HG03442 (cell line): Measurements from ENCODE around the gene CSPG4.
"Not testable (repeated sequence)": the region's sequence is repeated elsewhere in the genome, so short reads cannot be mapped to it uniquely, and the experiment has no call there.

Source experiments
- ATAC-seq: cut with Tn5 transposase; IDR thresholded peaks from one replicate; pipeline ENCODE4 v1.9.1; 2021; ENCODE audit warnings: mild to moderate bottlenecking, moderate library complexity; ENCODE audit not compliant: unreplicated experiment

CSPG4 gene

DNA sequence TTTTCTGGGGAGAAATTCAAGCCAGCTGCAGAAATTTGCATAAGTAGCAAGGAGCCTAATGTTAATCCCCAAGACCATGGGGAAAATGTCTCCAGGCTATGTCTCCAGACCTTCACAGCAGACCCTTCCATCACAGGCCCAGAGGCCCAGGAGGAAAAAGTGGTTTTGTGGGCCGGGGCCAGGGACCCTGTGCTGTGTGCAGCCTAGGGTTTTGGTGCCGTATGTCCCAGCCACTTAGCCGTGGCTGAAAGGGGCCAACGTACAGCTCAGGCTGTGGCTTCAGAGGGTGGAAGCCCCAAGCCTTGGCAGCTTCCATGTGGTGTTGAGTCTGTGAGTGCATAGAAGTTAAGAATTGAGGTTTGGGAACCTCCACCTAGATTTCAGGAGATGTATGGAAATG lies 29.7 kb upstream of the CSPG4 start:
- not testable (repeated sequence) for ATAC-seq

GRCh38 chr15:75739791-75740190 lies 27.1 kb upstream of the CSPG4 start:
- ATAC-seq, result no peak

GRCh38 chr15:75738647-75739325 lies 26.1 kb upstream of the CSPG4 start:
- peak; percentile 82 for ATAC-seq

DNA sequence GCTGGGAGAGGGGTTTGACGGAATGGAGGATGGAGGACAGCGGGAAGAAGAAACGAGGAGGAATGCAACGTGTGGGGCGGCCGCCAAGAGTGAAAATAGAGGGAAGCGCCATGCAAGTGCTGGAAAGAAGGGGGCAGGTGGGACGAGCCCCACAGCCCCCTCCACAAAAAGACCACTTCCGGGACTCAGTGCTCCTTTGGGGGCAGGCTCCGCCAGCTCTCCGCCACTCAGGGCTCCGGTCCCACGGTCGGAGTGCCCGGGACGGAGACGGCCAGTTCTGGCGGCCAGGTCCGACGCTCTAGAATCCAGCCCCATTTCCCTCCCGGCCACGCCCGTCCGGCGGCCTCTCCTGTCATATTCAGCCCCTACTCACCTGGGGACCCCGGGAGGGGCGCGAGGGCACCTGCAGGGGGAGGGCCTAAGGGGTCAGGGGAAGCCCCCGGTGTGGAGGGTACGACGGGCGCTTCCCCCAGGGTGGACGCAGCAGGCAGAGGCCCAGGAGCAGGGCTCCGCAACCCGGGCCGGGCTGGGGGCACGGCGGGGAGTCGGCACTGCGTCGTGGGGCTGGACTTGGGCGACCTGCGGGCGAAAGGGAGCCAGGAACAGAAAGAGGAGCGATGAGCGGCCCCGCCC lies 25.5 kb upstream of the CSPG4 start:
- ATAC-seq, result peak; percentile 21

DNA sequence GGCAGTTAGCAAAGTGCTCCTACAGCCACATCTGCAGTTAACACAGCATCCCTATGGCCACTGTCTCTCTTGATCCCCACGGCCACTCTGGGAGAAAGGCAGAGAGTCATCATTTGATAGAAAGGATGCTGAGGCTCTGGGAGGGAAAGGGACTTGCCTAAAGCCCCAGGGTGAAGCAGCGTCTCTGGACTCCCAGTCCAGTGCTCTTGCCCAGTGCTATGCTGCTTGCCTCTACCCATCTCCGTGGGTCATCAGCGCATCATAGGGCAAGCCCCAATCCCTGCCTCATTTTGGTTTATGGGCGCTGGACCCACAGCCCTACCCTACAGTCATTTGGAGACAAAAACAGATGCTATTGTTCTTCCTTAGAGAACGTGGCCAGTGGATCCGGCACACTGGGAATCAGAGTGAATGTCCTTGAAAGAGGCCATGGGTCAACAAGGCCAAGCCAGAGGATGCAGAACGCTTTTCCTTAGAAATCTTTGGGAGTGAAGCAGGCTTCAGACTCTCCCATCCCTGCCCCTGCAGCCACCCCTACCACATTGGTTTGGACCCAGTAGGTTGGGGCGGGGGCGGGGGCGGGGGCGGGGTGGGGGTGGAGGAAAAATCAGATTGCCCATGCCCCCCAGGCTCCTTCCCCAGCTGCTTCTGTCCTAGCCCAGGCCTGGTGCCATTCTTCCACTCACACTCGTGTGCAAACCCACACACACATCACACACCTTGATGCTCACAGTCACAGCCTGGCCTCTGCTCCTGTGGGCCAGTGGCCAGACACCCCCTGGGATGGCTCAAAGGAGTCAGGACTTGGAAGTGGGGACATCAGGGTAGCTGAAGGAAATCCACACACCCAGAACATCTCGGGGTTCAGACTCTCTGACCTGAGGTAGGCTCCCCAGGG lies 24.7 kb upstream of the CSPG4 start:
- not testable (repeated sequence) for ATAC-seq

DNA sequence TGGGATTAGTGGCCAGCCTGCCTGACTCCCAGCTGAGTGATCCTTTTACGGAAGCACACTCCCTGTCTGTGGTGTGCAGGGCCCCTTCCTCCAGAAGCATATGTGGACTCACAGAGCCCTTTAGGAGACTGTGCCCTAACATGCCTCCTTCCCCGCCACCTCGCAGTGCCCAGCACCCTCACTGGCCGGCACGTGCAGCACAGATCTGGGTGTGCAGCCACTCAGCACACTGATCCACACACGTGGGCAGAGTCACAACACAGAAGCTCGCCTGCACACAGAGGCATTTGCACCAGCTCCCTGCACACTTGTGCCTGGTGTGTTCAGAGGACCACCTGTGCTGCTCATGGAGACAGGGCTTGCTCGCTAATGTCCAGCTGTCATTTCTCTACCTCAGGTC lies 23.6 kb upstream of the CSPG4 start:
- ATAC-seq, result no peak

GRCh38 chr15:75734861-75735760 lies 22.5 kb upstream of the CSPG4 start:
- ATAC-seq, result not testable (repeated sequence)

DNA sequence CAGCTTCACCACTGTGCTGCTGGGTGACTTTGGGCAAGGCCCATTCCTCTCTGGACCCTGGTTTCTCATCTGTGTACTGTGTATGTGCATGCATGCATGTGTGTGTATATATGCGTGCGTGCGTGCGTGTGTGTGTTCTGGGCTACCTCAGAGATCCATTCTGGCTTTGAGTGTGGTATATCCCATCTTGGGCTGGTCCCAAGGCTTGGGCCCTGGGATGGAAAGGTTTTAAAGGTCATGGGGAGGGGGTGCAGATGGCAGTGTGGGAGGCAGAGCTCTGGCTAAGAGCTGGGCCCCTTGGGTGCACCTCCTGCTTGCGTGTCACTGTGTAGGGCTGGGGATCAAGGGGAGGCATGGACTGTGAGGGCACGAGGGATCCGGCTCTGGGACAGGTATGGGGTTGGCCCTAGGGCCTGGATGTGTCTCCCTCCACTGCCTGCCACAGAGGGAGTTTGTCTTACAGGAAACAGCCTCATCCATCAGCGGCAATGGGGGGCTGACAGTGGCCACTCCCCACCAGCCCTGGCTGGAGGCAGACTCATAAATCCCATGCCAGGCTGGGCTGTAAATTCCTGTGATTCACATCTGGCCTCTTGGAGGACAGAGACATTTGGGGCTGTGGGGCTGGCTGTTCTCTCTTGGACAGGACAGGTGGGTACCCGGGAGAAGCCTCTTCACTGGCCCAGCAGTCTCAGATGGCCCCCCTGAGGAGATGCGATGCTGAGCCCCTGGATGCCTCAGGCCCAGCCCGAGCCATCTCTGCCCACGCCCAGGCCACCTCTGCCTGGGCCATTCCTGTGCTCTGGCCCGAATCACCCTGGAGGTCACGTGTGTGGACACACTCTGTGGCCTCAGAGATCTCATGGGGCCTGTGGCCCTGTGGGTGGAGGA lies 21.4 kb upstream of the CSPG4 start:
- ATAC-seq, result no peak

DNA sequence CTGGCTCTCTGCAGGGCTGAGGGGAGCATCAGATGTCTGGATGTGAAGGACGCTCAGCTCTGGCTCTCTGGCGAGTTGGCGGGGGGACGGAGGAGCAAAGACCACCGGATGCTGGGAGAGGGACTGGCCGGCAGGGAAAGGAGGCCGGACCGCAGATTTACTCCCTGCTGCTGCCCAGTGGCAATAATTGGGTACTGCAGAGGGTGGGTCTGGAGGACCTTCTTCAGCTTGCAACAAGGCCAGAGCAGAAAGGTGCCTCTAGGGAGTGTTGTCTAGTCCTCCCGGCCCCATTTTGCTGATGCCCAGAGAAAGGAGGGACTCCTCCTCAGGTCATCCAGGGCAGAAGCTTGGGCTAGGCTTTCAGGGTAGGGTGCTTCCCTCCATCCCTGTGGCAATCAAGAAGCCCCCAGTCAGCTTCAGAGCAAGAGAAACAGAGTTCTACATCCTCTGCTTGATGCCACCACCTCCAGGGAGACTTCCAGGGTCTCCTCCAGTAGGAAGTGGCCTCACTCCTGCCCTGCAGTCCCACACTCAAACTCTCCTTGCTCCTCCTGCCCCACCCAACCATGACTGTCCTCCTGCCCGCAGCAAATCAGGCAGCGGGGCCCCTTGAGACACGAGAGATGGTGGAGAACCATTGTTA lies 20.3 kb upstream of the CSPG4 start:
- peak; percentile 53 for ATAC-seq

DNA sequence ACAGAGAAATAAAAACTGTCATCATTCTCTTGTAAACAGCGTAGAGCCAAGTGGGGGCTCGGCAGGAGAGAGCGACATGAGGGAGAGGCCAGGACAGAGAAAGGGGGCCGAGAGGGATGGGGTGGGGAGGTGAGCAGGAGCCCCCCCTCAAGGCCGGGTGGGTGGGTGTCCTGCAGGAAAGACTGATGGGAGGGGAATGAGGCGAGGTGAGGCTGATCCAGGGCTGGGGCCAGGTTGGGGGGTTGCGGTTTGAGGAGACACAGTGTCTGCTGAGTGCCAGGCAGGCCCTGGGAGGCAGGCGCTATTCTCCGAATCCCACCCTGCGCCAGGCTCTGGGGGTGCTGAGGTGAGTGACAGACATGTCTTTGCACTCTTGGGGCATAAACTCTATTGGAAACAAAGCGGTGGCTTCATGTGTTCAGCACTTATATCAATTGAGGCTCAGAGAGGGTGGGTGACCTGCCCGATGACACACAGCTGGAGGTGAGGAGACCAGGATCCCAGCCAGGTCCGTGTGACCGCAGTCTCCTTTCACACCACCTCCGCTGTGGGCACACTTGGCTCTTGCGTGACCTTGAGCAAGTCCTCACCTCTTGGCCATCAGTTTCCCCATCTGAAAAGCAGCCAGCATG lies 19.6 kb upstream of the CSPG4 start:
- no peak for ATAC-seq

DNA sequence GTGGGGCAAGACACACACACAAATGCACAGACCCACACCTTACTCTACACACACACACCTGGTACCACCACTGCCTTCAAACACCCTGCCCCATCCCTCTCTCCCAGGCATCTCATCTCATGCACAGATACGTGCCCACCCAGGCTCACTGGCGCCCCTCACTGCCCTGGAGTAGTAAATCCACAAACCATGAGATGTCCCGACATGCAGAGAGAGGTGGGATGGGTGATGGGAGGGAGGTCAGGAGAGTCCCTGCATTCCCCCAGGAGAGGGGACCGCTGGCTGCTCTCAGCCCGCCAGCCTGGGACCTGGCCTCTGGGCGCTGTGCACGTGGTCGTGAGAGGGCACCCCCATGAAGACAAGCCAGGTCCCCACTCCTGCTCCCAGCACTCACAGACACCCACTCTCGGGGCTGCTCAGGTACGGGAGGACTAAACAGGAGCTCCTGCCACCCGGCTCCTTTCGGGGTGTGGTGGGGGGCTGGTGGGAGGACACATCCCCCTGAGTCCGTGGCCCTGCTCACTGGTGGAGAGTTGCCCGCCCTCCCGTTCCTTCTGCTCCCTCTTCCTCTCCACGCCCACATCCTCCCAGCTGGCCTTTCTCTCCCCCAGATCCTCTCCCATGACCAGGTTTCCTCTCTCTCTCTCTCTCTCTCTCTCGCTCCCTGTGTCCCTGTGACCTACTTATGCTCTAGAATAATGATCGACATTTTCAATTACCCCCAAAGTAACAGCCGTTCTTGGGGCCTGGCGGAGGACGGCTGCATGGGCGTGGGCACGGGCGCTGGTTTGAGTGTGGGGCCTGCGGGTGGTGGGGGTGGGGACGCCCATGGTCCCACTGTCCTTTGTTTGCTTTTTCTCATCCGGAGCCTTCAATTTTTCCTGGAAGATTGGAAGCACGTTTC lies 18.9 kb upstream of the CSPG4 start:
- no peak for ATAC-seq

DNA sequence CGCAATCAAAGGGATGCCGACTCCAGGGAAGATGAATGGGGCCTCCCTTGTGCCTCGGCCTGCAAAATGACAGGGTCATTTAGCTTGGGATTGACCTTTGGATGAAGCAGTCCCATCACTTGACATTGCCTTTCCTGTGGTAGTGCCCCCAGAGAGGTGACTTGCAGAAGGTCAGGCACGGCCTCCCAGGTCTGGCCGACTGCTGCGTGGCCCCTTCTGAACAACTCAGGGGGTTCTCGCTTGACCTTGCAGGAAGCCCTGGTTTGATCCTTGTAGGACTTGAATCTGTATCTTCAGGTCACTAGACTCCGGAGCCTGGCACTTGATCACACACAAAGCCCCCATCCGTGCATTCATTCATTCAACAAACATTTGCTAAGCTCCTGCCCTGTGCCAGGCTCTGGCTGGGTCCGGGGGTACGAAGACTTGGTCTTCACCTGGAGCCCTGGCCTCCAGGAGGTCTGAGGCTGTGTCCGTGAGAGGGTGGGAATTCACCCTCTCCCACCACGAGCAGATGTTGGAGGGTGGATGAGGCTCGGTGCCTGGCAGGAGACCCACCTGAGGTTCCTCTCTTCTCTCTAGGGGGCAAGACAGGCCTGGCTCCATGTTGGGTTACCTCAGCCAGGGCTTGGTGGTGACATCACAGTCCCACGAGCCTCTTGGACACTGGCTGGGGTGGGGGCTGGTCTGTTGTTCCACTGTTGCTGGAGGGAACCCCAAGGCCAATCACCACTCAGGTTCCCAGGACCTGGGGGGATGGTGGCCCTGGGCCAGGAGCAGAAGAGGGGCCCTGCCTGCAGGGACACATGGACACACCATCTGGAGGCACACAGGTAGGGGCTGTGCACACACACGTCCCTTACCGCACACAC lies 18.0 kb upstream of the CSPG4 start:
- ATAC-seq, result not testable (repeated sequence)

DNA sequence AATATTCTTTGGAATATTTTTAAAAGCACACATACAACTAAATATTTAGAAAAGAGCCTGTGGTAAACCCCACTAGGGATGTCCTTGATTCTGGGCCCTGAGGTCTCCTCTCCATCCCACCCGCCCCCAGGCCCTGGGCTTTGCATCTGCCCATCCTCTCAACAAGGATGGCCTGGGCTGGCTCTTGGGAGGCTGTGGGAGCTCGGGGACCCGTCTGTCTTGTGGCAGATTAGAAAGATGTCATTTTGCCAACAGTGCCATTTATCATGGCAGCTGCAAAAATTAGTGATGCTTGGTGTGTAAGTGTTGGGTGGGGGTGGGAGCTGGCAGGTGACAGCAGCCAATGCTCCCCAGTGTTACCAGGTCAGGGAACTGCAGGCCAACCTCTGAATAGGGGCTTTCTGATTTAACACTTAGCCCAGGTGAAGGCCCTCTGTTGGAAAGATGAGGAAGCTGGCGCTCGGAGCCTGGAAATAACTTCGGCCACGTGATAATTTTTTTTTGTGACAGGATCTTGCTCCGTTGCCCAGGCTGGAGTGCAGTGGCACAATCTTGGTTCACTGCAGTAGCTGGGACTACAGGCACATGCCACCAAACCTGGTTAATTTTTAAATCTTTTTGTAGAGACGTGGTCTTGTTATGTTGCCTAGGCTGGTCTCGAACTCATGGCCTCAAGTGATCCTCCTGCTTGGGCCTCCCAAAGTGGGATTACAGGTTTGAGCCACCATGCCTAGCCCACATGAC lies 16.9 kb upstream of the CSPG4 start:
- no peak for ATAC-seq

DNA sequence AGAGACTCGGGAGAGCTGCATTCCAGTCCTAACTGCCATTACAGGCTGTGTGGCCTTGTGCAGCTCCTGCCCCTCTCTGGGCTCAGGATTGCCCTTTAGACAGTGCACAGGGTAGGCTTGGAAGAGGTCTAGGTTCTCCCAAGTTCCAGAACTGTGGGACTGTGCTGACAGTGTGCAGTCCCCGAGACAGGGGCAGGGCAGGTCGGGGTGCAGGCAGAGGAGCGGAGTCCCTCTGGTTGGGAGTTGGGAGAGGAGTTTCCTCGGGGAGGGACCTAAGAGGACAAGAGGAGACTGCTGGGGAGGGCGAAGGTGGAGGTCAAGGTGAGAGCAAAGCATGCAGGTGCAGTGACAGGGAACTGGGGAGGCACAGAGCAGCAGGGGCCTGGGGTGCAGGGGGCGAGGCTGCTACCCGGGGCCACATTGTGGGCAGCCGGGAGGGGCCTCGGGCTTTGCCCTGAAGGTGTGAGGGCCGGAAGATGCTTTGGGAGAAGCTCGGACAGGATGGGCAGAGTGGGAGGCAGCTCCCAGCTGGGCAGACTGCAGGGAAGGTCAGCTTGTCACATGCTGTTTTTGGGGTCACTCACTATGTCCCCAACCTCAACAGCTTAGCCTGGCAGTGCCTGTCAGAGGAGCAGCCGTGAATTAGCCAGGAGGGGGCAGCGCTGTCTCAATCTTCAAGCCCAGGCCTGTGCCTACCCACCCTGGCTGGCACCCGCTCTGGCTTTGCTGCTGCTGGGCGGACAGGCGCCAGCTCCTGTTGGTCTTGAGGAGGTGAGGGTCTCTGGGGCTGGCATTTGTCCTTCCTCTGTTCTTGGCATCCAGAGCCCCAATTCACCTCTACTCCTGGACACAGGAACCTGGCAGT lies 15.4 kb upstream of the CSPG4 start:
- ATAC-seq, result no peak

DNA sequence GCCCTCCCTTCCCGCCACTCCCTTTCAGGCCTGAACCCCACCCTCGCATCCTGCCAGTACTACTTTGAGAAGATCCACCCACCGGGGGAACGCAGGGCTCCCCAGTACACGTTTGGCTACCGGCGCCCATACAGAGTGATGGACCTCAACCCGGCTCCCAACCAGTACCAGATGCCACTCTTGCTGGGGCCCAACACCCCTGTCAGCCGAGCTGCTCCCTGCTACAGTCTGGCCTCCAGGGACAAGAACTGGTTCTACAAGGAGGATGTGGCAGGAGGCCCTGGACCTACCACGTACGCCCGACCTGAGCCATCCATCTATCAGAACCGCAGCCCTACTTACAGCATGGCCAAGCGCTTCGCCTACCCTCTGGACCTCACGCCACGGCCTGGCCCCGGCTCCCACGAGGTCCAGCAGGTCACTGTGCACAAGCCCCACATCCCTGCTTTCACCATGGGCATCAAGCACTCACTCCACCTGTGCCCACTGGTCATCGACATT lies 14.4 kb upstream of the CSPG4 start:
- no peak for ATAC-seq
